Measurements from ENCODE around the gene ATIC.

DNA sequence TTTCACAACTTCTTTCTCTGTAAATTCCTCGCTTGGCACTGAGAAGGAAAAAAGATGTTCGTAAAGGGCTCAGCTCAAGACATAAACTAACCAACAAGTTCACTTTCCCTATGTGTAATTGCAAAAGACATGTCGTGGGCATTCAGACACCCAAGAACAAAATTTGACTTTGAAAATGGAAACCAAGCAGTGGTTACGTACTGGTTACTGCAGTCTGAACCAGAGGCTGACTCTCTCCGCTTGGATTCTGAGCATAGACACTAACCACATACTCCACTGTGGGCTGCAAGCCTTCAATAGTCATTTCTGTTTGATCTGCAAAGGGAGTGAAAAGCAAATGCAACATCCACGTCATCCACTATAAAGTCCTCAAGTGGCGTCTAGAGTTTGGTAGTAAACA is 70.2 kb downstream of the ATIC start:
- no peak for TF ChIP-seq POLR2A (IDR thresholded peaks at IDR 0.05; ENCODE audit: low read depth, low read length)
- TF ChIP-seq POLR2AphosphoS5 (IDR thresholded peaks at IDR 0.05; ENCODE audit: low read depth, low read length): no peak
- no peak for TF ChIP-seq TAF1 (IDR thresholded peaks at IDR 0.05; ENCODE audit: low read depth, low read length)
